ENCODE data around the gene AGPAT2.

Gene AGPAT2

DNA sequence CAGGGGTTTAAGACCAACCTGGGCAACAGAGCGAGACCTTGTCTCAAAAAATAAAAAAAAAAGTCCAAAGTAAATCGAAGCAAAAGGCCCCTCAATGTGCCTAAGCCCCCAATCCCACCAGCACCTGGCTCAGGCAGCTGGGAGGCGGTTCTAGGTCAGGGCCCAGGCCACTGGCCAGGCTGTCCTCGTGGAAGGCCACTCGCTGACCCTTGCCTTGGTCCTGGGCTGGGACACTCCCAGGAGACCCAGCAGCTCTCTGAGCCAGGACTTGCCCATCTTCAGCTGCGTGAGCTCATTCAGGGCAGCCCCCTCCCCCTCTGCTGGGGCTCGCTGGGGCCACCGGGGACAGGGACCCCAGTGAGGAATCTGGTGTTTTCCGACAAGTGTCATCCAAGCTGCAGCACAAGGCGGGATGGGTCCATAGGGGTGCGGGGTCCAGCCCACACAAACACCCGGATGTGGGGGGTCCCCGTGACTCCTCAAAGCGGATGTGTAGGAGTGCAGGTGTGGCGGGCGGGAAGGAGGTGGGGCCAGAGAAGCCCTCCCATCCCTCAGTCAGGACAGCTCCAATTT is 4.0 kb downstream of the AGPAT2 start:
- no peak overlapping the region for H3K27ac ChIP-seq (ENCODE audit: low read length)
- peaks cover 6% of the 10 kb centered on the region for H3K4me1 ChIP-seq (ENCODE audit: low read length)
- no peaks in the 10 kb centered on the region for H3K27me3 ChIP-seq (ENCODE audit: low read depth, low read length)
- H3K4me2 ChIP-seq (ENCODE audit: low read length), result no peak overlapping the region
- peaks cover 12% of the 10 kb centered on the region; the same call in 1 of the 2 replicates for H3K79me2 ChIP-seq (ENCODE audit: low read length)
- H3K4me3 ChIP-seq (ENCODE audit: low read length), result no peak overlapping the region
- H2AFZ ChIP-seq (ENCODE audit: low read depth, low read length), result no peak overlapping the region
- H3K36me3 ChIP-seq (replicated peaks; ENCODE audit: low read depth, low read length), result no peaks in the 10 kb centered on the region
- H3K9me3 ChIP-seq (ENCODE audit: insufficient read depth, low read length), result no peaks in the 10 kb centered on the region
- peaks cover 40% of the 10 kb centered on the region for H4K20me1 ChIP-seq (ENCODE audit: insufficient read depth, low read length)
- no peak for TF ChIP-seq EZH2phosphoT487 (IDR thresholded peaks at IDR 0.05; ENCODE audit: low read depth)
- TF ChIP-seq, protein P1, sequence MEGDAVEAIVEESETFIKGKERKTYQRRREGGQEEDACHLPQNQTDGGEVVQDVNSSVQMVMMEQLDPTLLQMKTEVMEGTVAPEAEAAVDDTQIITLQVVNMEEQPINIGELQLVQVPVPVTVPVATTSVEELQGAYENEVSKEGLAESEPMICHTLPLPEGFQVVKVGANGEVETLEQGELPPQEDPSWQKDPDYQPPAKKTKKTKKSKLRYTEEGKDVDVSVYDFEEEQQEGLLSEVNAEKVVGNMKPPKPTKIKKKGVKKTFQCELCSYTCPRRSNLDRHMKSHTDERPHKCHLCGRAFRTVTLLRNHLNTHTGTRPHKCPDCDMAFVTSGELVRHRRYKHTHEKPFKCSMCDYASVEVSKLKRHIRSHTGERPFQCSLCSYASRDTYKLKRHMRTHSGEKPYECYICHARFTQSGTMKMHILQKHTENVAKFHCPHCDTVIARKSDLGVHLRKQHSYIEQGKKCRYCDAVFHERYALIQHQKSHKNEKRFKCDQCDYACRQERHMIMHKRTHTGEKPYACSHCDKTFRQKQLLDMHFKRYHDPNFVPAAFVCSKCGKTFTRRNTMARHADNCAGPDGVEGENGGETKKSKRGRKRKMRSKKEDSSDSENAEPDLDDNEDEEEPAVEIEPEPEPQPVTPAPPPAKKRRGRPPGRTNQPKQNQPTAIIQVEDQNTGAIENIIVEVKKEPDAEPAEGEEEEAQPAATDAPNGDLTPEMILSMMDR (IDR thresholded peaks at IDR 0.05; ENCODE audit: low read depth, low read length), result no peak
- H3K9ac ChIP-seq (ENCODE audit: low read length), result no peak overlapping the region

DNA sequence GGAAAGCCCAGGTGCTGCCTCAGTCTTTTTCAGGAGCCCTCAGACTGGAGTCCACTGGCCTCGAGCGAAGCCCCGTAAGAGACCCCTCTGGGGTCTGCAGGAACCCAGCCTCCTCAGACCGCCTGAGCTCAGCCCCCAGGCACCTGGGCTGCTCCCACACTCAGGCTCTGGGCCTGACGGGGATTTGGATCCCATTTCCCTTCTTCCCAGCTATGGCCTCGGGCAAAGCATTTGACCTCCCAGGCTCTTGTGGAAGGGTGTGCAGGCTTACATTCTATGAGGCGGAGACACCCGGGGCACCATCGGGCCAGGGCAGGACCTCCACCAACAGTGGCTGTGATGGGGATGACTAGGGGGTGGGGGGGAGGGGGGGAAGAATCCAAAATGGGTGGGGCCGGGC is 4.5 kb downstream of the AGPAT2 start:
- peaks cover 1% of the 10 kb centered on the region for H3K4me1 ChIP-seq (ENCODE audit: low read length)
- H3K9ac ChIP-seq (ENCODE audit: low read length), result no peak overlapping the region
- no peak overlapping the region for H2AFZ ChIP-seq (ENCODE audit: low read depth, low read length)
- H4K20me1 ChIP-seq (ENCODE audit: insufficient read depth, low read length), result peaks cover 40% of the 10 kb centered on the region
- no peaks in the 10 kb centered on the region for H3K9me3 ChIP-seq (ENCODE audit: insufficient read depth, low read length)
- H3K27ac ChIP-seq (ENCODE audit: low read length), result no peak overlapping the region
- no peak for TF ChIP-seq EZH2phosphoT487 (IDR thresholded peaks at IDR 0.05; ENCODE audit: low read depth)
- TF ChIP-seq, protein P1 (IDR thresholded peaks at IDR 0.05; ENCODE audit: low read depth, low read length), result no peak
- no peaks in the 10 kb centered on the region for H3K27me3 ChIP-seq (ENCODE audit: low read depth, low read length)
- no peak overlapping the region for H3K4me2 ChIP-seq (ENCODE audit: low read length)
- no peaks in the 10 kb centered on the region for H3K36me3 ChIP-seq (replicated peaks; ENCODE audit: low read depth, low read length)
- peaks cover 12% of the 10 kb centered on the region; the same call in 1 of the 2 replicates for H3K79me2 ChIP-seq (ENCODE audit: low read length)
- no peak overlapping the region for H3K4me3 ChIP-seq (ENCODE audit: low read length)

DNA sequence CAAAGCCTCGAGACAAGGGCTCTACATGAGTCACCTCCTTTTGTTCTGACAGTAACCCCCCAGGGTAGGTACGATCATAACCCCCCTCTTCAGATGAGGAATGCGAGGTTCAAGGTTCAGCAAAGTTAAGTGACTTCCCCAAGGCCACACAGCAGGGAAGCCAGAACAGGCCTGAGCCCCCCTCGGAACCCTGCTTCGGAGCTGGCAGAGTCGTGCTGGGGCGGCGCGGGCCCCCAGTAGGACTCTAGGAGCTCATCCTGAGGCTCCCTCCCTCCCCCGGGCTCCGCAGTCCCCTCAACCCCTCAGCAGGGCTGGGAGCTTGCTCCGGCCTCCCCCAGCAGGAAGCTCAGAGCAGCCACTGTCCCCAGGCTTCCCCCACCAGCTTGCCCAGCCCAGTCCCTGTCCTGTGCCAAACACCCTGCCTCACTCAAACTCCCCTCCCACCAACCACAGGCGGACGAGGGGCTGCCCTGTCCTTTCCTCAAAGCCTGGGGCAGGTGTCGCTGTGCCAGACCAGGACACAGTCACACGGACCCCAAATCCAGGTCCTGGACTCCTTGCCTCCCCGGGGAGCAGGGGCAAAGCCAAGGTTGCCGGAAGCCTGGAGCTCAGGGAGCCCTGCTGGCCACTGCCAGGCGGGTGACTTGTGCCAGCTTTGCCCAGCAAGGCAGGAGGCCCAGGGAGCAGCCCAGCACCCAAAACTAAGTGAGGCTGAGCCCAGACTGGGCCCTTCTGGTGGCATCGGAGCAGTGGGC is 5.1 kb downstream of the AGPAT2 start:
- Histone ChIP-seq H3K9me3 (ENCODE audit: insufficient read depth, low read length) (no peaks in the 10 kb centered on the region), H2AFZ (ENCODE audit: low read depth, low read length) (no peak overlapping the region), H3K36me3 (replicated peaks; ENCODE audit: low read depth, low read length) (no peaks in the 10 kb centered on the region), H3K27ac (ENCODE audit: low read length) (no peak overlapping the region), H3K79me2 (ENCODE audit: low read length) (peaks cover 12% of the 10 kb centered on the region; the same call in 1 of the 2 replicates), H3K27me3 (ENCODE audit: low read depth, low read length) (no peaks in the 10 kb centered on the region), H3K4me3 (ENCODE audit: low read length) (no peak overlapping the region), H3K4me2 (ENCODE audit: low read length) (no peak overlapping the region), H4K20me1 (ENCODE audit: insufficient read depth, low read length) (peaks cover 40% of the 10 kb centered on the region), H3K4me1 (ENCODE audit: low read length) (no peaks in the 10 kb centered on the region; the same call in 1 of the 2 replicates), H3K9ac (ENCODE audit: low read length) (no peak overlapping the region)
- TF ChIP-seq EZH2phosphoT487 (IDR thresholded peaks at IDR 0.05; ENCODE audit: low read depth), result no peak
- TF ChIP-seq, protein P1 (IDR thresholded peaks at IDR 0.05; ENCODE audit: low read depth, low read length), result no peak

DNA sequence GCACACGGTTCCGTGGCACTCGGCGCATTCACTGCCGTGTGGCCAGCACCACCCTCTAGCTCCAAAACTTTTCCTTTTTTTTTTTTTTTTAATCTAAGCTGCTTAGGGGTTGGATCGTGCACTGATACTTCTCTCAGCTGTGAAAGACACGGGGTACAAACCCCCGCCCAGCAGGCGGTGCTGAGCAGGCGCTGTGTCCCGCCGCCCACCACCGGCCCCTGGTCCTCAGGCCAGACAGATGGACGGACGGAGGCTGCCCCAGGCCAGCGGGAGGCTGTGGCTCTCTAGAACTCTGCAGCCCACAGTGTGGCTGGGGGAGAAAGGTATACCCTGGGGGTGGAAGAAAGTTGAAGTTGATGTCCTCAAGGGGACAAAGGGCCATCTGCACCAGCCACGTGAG is 6.2 kb downstream of the AGPAT2 start:
- Histone ChIP-seq H3K79me2 (ENCODE audit: low read length) (peaks cover 7% of the 10 kb centered on the region; the same call in 1 of the 2 replicates), H3K9me3 (ENCODE audit: insufficient read depth, low read length) (no peaks in the 10 kb centered on the region), H3K4me1 (ENCODE audit: low read length) (no peaks in the 10 kb centered on the region; the same call in 1 of the 2 replicates), H4K20me1 (ENCODE audit: insufficient read depth, low read length) (peaks cover 39% of the 10 kb centered on the region), H3K9ac (ENCODE audit: low read length) (no peak overlapping the region), H3K4me3 (ENCODE audit: low read length) (no peak overlapping the region), H3K36me3 (replicated peaks; ENCODE audit: low read depth, low read length) (no peaks in the 10 kb centered on the region), H3K4me2 (ENCODE audit: low read length) (no peak overlapping the region), H2AFZ (ENCODE audit: low read depth, low read length) (no peak overlapping the region), H3K27me3 (ENCODE audit: low read depth, low read length) (no peaks in the 10 kb centered on the region), H3K27ac (ENCODE audit: low read length) (no peak overlapping the region)
- no peak for TF ChIP-seq EZH2phosphoT487 (IDR thresholded peaks at IDR 0.05; ENCODE audit: low read depth)
- TF ChIP-seq, protein P1 (IDR thresholded peaks at IDR 0.05; ENCODE audit: low read depth, low read length), result no peak
